SJCRH30 (cell line): ENCODE results near the gene RASA2. TPM values are rescaled to one million over a fixed set of nuclear protein-coding genes. Genes with fewer than 3 reads are reported as not detected.

Experiments used
- DNase-seq, 2 experiments: peaks; one replicate each; pipeline ENCODE4 v3.0.0-alpha.2; 2015 to 2020
- H3K27ac ChIP-seq: fragments of 250-450 bp; sonication (Bioruptor Pico); 2 replicates; pipeline ENCODE4 v1.5.1; 2020; ENCODE audit warnings: mild to moderate bottlenecking, moderate library complexity
- H3K27me3 ChIP-seq: fragments of 250-450 bp; sonication (Bioruptor Pico); 2 replicates; pipeline ENCODE4 v1.5.1; 2020; ENCODE audit warnings: mild to moderate bottlenecking, moderate library complexity
- H3K36me3 ChIP-seq: fragments of 250-450 bp; sonication (Bioruptor Pico); 2 replicates; pipeline ENCODE4 v1.5.1; 2020; ENCODE audit warnings: mild to moderate bottlenecking, moderate library complexity
- H3K4me1 ChIP-seq: fragments of 250-450 bp; sonication (Bioruptor Pico); 2 replicates; pipeline ENCODE4 v1.5.1; 2020; ENCODE audit warnings: mild to moderate bottlenecking, moderate library complexity
- H3K4me3 ChIP-seq: fragments of 250-450 bp; sonication (Bioruptor Pico); 2 replicates; pipeline ENCODE4 v1.5.1; 2020; ENCODE audit warnings: mild to moderate bottlenecking, moderate library complexity
- H3K9me3 ChIP-seq: fragments of 250-450 bp; sonication (Bioruptor Pico); replicated peaks from 2 replicates; pipeline ENCODE4 v1.5.1; 2020; ENCODE audit warnings: mild to moderate bottlenecking, moderate library complexity
- total RNA-seq: library from RNA; depleted of rRNA; stranded (reverse); fragments of >200 nt; shearing (Covaris generic); gene quantifications from 2 replicates; pipeline ENCODE4 v1.2.3, GENCODE V29; 2014

The RASA2 gene
- total RNA-seq, 1 experiment from 2014 or later = 37.5 TPM

DNA sequence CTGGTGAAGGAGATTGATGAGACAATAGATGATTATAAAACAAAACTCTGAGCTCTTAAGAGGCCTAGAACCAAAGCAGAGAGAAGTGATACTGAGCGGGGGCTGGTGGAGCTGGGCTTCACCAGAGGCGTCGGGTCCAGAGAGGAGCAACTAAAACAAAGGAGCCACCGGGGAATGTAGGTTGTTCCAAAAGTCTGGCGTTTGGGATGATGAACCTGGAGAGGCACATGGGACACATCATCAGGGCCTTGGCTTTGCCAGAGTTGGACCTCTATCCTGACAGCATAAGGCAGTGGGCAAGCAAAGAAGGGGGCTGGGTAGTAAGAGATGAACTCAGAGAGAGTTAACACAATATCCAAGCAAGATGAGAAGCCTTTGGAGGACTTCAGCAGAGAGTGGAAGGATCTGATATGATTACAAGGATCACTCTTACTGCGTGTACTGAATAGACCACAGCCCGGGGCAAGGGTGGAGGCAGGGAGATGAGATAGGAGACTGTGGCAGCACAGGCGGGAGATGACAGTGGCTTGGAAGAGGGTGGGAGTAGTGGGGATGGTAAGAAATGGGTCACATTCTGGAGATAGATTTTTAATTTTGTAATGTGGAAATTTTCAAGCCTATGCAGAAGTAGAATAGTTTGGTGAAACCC, 36.0 kb upstream of the RASA2 start:
- no peak overlapping the region for H3K27ac ChIP-seq

DNA sequence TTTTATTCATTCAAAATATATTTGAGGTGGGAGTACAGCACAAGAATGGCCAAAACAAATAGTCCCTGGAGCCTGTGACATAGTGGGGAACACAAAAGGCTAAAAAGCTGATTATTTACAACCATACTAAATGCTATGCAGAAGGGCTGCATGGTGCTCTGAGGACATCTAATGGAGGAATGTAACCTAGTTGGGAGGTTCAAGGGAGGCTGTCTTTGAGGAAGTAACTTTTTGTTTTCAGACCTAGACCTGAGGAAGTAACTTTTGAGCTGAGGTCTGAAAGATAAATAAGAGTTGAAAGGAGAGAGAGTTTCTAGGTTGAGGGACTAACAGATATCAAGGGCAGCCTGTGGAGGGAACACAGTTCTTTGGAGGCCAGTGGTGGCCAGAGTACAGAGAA, 34.8 kb upstream of the RASA2 start:
- DNase-seq = peak in 1 of 2 experiments; percentile 48
- Histone ChIP-seq H3K27me3 (no peaks in the 10 kb centered on the region), H3K36me3 (peaks cover 7% of the 10 kb centered on the region; the same call in 1 of the 2 replicates), H3K27ac (no peak overlapping the region), H3K4me1 (no peaks in the 10 kb centered on the region; the same call in 1 of the 2 replicates), H3K4me3 (no peak overlapping the region), H3K9me3 (no peaks in the 10 kb centered on the region)

More for the DNA sequence above, 36.0 kb upstream of the RASA2 start:
- no peaks in the 10 kb centered on the region for H3K9me3 ChIP-seq
- H3K27me3 ChIP-seq = no peaks in the 10 kb centered on the region
- no peaks in the 10 kb centered on the region; the same call in 1 of the 2 replicates for H3K4me1 ChIP-seq
- H3K36me3 ChIP-seq = peaks cover 10% of the 10 kb centered on the region; the same call in 1 of the 2 replicates
- no peak overlapping the region for H3K4me3 ChIP-seq
- DNase-seq = no peak

DNA sequence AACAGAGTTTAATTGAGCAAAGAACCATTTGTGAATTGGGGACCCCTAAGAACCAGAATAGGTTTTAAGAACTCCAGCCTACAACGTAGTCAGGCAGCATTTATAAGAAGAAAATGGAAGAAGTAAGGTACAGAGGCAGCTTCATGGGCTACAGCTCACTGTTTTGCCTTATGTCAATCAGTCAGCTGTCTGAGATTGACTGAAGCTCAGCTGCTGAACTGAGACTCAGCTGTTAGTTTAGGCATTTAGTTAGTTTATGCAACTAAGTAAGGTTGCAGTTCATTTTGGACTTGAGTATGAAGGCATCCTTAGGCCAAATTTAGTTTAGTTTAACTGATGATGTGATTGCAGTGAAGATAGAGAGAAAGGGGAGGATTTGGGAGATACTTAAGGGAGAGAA, 34.1 kb upstream of the RASA2 start:
- H3K27me3 ChIP-seq = no peaks in the 10 kb centered on the region
- peaks cover 3% of the 10 kb centered on the region; the same call in 1 of the 2 replicates for H3K36me3 ChIP-seq
- no peaks in the 10 kb centered on the region; the same call in 1 of the 2 replicates for H3K4me1 ChIP-seq
- no peak overlapping the region for H3K27ac ChIP-seq
- no peak for DNase-seq
- H3K9me3 ChIP-seq = no peaks in the 10 kb centered on the region
- no peak overlapping the region for H3K4me3 ChIP-seq

DNA sequence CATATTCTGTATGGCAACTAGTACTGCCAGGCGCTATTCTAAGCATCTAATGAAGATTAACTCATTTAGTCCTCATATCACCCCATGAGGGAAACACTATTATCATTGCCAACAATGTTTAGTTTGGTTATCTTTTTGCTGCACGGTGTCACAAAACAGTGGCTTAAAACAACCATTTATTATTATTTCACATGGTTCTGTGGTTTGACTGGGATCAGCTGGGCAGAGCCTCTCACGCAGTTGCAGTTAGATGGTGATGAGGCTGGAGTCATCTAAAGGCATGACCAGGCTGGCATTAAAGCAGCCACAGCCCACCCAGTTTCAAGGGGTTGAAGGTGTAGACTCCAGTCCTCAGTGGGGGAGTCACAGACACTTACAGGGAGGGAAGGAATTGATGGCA, 32.8 kb upstream of the RASA2 start:
- Histone ChIP-seq H3K27ac (no peak overlapping the region), H3K4me3 (no peak overlapping the region), H3K9me3 (no peaks in the 10 kb centered on the region), H3K4me1 (no peaks in the 10 kb centered on the region; the same call in 1 of the 2 replicates), H3K36me3 (no peaks in the 10 kb centered on the region), H3K27me3 (no peaks in the 10 kb centered on the region)
- no peak for DNase-seq

DNA sequence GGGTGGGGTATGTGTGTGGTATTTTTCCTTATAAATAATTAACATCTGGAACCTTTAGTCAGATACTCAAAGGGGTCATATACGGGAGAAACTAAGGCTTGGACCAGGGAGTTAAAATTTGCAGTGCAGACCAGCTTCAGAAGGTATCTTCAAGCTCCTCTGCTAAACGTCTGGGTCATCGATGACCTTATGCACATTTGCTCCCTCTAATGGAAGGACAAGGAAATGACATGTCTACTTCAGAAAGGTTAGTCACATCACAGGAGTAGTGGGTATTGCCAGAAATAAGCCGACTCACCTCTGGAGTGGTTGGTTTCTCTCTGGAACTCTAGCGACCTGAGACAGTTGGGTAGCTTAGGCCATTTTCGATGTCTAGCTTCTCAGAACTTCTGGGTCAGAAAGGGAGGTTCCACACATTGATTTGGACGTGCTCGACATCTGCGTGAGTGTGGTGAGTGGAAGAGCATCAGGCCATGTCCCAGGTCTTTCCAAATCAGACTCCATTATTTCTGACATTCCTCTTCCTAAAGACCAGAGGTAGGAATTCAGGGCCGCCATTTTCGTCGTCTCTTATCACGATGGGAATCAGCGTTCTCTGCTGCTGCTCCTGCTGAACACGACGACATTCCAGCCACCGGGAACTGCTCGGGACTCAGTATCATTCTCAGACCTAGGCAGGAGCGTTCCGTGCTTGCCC, 31.8 kb upstream of the RASA2 start:
- H3K9me3 ChIP-seq = no peaks in the 10 kb centered on the region
- H3K27ac ChIP-seq = no peak overlapping the region

DNA sequence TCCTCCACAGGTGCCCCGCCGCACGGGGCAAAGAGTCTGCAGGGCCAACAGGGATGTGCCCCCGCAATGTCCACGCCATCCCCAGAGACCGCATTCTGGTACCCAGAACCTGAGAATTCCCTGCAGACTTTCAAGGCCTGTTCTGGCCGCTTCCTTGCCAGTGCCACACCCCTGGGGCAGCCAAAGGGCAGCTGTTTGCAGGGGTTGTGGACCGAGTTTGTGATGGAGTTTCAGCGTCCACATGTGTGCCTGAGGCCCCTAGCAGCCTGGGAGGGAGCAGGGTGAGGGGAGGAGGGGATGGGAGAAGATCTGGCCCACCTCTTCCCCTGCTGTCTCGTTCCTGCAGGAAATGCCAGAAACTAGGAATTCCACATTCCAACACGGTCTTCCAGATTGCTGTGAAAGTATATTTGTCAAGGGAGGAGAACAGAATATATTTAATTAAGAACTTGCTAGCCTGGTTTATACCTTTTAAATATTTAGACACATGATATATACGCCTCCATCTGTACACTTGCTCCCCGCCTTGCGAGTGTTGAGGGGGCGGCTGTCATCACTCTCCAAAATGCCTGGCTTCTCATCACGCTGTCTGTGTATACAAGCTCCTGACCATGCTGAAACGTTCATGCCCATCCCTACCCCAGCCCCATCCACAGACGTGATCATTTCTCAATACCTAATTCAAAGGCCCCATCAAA, 31.1 kb upstream of the RASA2 start:
- H3K36me3 ChIP-seq = no peaks in the 10 kb centered on the region
- H3K4me1 ChIP-seq = no peaks in the 10 kb centered on the region
- DNase-seq = peak in 1 of 2 experiments; percentile 7
- no peaks in the 10 kb centered on the region for H3K27me3 ChIP-seq
- H3K9me3 ChIP-seq = no peaks in the 10 kb centered on the region
- H3K4me3 ChIP-seq = peak overlapping the region; percentile 33
- H3K27ac ChIP-seq = no peak overlapping the region

More for the DNA sequence above, 31.8 kb upstream of the RASA2 start:
- no peaks in the 10 kb centered on the region for H3K36me3 ChIP-seq
- H3K27me3 ChIP-seq = no peaks in the 10 kb centered on the region
- H3K4me1 ChIP-seq = no peaks in the 10 kb centered on the region
- H3K4me3 ChIP-seq = peak overlapping the region; percentile 33
- DNase-seq = peak; percentile 47 to 86

DNA sequence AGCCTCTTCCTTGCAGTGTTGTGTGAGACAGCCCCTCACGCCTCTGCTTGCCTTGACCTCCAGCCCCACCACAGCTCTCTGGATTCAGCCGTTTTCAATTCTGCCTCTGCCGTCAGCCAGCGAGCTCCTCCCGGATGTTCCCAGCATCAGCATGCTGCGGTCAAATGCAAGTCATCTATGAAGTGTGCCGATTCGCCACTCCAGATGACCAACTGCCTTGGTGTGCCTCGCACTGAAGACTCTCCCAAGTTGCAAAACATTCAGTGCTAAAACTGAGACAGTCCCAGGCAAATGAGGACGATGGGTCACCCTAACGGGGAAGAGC, 30.6 kb upstream of the RASA2 start:
- no peaks in the 10 kb centered on the region for H3K27me3 ChIP-seq
- no peaks in the 10 kb centered on the region for H3K36me3 ChIP-seq
- H3K9me3 ChIP-seq = no peaks in the 10 kb centered on the region
- H3K4me1 ChIP-seq = no peaks in the 10 kb centered on the region
- DNase-seq = no peak
- H3K27ac ChIP-seq = no peak overlapping the region
- no peak overlapping the region for H3K4me3 ChIP-seq

DNA sequence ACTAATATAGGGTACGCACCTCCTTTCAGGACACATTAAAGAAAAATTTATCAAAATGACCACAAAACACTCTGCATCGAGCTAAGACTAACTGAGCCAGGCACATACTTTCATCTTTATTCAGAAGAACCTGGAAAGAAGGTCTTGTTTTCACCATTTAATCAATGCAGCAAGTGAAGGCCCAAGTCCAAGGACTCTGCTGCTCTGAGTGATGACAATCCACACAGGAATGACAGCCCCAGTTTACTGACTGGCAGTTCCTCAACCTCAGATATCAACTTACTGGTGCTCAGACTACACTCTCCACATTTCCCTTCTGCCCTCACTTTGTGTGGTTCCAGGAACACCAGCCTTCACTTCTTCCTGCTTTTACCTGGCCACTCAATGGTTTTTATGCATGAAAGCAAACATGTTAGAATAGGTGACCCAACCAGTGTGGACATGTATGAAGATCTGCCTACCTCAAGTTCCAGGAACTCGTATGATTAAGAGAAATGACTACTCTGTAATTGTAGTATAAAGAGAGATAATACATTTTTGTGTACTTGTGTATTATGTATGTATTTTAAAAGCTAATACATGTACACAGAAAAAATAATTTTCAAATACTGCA, 29.1 kb upstream of the RASA2 start:
- no peak overlapping the region for H3K4me3 ChIP-seq
- no peaks in the 10 kb centered on the region for H3K27me3 ChIP-seq
- no peak for DNase-seq
- H3K9me3 ChIP-seq = no peaks in the 10 kb centered on the region
- H3K36me3 ChIP-seq = no peaks in the 10 kb centered on the region
- H3K27ac ChIP-seq = no peak overlapping the region
- H3K4me1 ChIP-seq = no peaks in the 10 kb centered on the region

DNA sequence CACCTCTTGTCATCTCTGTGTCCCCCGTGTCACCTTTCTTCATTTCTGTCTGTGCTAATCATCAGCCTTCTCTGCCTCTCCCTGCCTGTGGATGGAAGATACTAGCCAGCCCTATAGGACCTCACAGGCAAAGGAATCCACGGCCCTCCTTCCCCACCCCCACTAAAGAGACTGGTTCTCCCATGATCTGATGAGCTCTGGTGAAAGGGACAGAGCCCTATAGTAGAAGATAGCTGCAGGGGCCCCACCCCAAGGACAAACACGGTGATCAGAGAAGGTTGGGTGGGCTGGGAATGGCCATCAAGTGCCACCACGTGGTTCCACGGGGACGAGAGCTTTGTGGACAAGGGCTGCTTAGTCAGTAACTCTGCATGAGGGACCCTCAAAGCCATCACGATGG, 27.8 kb upstream of the RASA2 start:
- Histone ChIP-seq H3K27me3 (no peaks in the 10 kb centered on the region), H3K4me1 (no peaks in the 10 kb centered on the region), H3K27ac (no peak overlapping the region), H3K4me3 (no peak overlapping the region), H3K9me3 (no peaks in the 10 kb centered on the region), H3K36me3 (no peaks in the 10 kb centered on the region)
- no peak for DNase-seq

DNA sequence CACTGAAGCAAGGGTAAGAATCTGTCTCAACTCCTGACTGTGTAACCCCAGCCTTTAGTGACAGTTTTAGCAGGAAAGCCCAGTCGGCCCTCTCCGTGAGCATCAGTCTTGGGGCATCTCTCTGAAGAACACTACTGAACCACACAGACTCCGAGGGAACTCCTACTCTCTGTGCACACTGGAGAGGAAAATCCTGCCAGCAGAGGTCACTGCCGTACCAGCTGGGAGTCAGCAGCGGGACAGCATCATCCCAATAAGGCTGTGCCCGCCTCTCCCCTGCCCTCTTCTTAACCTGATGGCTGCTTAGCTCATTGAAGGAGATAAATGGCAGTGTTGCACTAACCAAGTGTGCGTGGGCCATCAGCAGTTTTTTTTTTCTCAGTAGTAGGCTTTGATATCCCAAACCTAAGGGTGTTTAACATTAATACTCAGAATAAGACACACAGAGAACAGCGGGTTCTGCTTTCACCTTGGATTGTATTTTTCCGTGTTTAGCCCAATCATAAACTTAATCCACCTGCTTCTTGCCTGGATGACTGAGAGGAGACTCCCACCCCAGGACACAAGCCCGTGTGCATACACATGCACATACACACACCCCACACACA, 26.6 kb upstream of the RASA2 start:
- Histone ChIP-seq H3K27ac (no peak overlapping the region), H3K36me3 (no peaks in the 10 kb centered on the region), H3K27me3 (no peaks in the 10 kb centered on the region), H3K4me1 (no peaks in the 10 kb centered on the region), H3K9me3 (no peaks in the 10 kb centered on the region), H3K4me3 (no peak overlapping the region)
- peak; percentile 81 to 90 for DNase-seq

DNA sequence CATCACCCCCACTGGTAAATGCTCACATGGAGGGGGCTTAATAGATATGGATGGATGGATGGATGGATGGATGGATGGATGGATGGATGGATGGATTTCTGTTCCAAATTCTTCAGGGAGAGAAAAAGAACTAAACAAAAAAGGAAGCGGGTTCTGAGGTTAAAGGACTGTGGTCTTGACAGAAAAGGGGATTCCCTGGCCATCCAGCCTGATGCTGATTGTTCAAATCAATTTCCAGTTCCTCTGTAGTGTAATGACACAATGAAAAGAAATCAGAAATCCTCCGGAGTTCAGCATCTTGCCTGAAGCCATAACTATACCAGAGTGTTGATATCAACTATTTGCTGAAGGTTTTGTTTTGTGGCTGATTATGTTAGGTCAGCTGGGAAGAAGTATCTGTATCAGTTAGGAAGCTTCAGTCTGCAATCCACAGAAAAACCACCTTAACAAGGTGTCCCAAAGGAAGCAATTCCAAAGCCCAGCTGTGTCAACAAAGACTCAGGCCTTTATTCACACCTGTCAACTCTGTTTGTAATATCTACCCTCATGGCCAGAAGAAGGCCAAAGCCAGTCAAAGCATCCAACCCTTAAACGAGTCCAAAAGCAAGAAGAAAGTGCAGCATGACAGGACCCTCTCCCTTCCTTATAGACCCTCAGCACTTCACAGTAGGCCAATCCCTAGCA, 24.5 kb upstream of the RASA2 start:
- Histone ChIP-seq H3K27me3 (no peaks in the 10 kb centered on the region), H3K27ac (no peak overlapping the region), H3K4me1 (no peaks in the 10 kb centered on the region), H3K9me3 (no peaks in the 10 kb centered on the region), H3K36me3 (no peaks in the 10 kb centered on the region), H3K4me3 (no peak overlapping the region)
- no peak for DNase-seq

DNA sequence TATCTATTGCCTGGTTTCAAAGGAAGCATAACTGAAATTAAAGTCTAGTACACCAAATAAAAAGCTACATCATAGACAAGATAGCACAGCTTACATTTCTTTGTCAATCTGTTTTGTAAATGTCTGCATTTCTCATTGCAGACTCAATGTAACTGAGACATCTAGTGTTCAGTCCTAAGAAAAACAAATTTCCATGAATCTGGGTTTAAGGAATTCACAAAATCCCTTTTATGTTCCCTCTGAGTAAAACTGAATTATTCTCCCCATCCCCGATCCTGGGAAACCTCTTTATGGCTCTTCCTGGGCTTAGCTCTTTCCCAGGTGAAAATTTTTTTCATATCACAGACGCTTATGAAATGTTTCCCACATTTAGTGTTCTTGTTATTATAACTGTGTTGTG, 21.6 kb upstream of the RASA2 start:
- Histone ChIP-seq H3K27me3 (no peaks in the 10 kb centered on the region), H3K27ac (no peak overlapping the region), H3K9me3 (no peaks in the 10 kb centered on the region), H3K4me1 (no peaks in the 10 kb centered on the region), H3K36me3 (no peaks in the 10 kb centered on the region), H3K4me3 (no peak overlapping the region)
- no peak for DNase-seq

DNA sequence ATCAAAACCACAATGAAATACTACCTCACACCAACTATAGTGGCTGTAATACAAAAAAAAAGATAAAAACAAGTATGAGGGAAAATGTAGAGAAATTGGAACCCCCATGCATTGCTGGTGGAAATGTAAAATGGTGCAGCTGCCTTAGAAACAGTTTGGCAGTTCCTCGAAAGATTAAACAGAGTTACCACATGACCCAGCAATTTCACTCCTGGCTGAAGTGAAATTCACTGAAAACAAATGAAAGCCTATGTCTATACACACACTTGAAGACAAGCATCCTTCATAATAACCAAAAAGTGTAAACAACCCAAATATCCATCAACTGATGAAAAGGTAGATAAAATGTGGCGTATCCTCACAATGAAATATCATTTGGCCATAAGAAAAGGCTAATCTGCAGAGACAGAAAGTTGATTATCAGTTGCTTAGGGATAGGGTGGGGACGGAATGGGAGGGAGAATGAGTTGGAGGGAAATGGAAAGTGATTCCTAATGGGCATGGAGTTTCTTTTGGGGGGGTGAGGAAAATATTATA, 20.1 kb upstream of the RASA2 start:
- DNase-seq = no peak
- Histone ChIP-seq H3K4me1 (no peaks in the 10 kb centered on the region), H3K36me3 (no peaks in the 10 kb centered on the region), H3K4me3 (no peak overlapping the region), H3K9me3 (no peaks in the 10 kb centered on the region), H3K27ac (no peak overlapping the region), H3K27me3 (no peaks in the 10 kb centered on the region)

DNA sequence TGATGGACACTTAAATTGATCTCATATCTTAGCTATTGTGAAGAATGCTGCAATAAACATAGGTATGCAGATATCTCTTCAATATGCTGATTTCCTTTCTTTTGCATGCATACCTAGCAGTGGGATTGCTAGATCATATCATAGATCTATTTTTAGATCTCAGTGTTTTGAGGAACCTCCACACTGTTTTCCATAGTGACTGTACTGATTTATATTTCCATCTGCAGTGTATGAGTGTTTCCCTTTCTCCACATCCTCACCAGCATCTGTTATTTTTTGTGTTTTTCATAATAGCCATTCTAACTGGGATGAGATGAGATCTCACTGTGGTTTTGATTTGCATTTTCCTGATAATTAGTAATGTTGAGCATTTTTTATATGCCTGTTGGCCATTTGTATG, 17.1 kb upstream of the RASA2 start:
- Histone ChIP-seq H3K27ac (no peak overlapping the region), H3K27me3 (no peaks in the 10 kb centered on the region), H3K4me3 (no peak overlapping the region), H3K4me1 (no peaks in the 10 kb centered on the region), H3K36me3 (no peaks in the 10 kb centered on the region), H3K9me3 (no peaks in the 10 kb centered on the region)
- no peak for DNase-seq
